Activated CD8-positive, alpha-beta T cell treated with anti-CD3 and anti-CD28 coated beads for 36 hours (primary cell): ENCODE data around the gene LY6G5C. TPM values are rescaled to one million over a fixed set of nuclear protein-coding genes. Genes with fewer than 3 reads are reported as not detected.

Source experiments
- ATAC-seq: fragments of 200-7000 bp; cut with Tn5 transposase; one replicate; pipeline ENCODE4 v1.10.0; 2021; ENCODE audit warnings: mild to moderate bottlenecking, moderate library complexity
- CTCF ChIA-PET: fragments of 350-600 bp; sonication (Branson Sonifier 250); formaldehyde crosslinking; loops from one replicate; lab custom pipeline; 2021; ENCODE audit warnings: antibody characterized with exemption; lab: Charles Lee
- POLR2A ChIA-PET: fragments of 350-600 bp; sonication (Branson Sonifier 250); formaldehyde crosslinking; loops from one replicate; lab custom pipeline; 2021; ENCODE audit warnings: antibody characterized with exemption; lab: Charles Lee
- DNase-seq: peaks from one replicate; pipeline ENCODE4 v3.0.0-alpha.2; 2020
- H3K27ac Mint-ChIP-seq: one replicate; pipeline ENCODE4 v1.8.0; 2021; ENCODE audit warnings: mild to moderate bottlenecking, mixed read lengths
- H3K27me3 Mint-ChIP-seq: one replicate; pipeline ENCODE4 v1.8.0; 2021; ENCODE audit warnings: mixed read lengths
- H3K36me3 Mint-ChIP-seq: one replicate; pipeline ENCODE4 v1.8.0; 2021; ENCODE audit warnings: low read depth, mixed read lengths
- H3K4me1 Mint-ChIP-seq: one replicate; pipeline ENCODE4 v1.8.0; 2021; ENCODE audit warnings: low read depth, mixed read lengths
- H3K4me3 Mint-ChIP-seq: one replicate; pipeline ENCODE4 v1.8.0; 2021; ENCODE audit warnings: mild to moderate bottlenecking, moderate library complexity, mixed read lengths
- H3K9me3 Mint-ChIP-seq: one replicate; pipeline ENCODE4 v1.8.0; 2021; ENCODE audit warnings: mixed read lengths
- CTCF ChIP-seq: fragments of 200-600 bp; IDR thresholded peaks from one replicate; pipeline ENCODE4 v1.8.0; 2022; ENCODE audit warnings: antibody characterized with exemption, mild to moderate bottlenecking
- intact Hi-C: fragments of 100-400 bp; cut with micrococcal nuclease; formaldehyde crosslinking; loops from one replicate; pipeline ENCODE4 v1.10.0; 2022
- total RNA-seq, 2 experiments: library from RNA; stranded (reverse); gene quantifications; one replicate each; pipeline ENCODE4 v1.2.3, GENCODE V29; 2021

Gene LY6G5C
- total RNA-seq, 2 experiments from 2014 or later, result 1.6 to 2.3 TPM

- H3K36me3 Mint-ChIP-seq, result peaks cover 48% of the 10 kb centered on the region
- H3K27me3 Mint-ChIP-seq, result no peaks in the 10 kb centered on the region
- H3K27ac Mint-ChIP-seq, result peak overlapping the region; percentile 32
- ChIA-PET POLR2A (interaction anchor here (0.7 to 16.2 kb wide), 6 partner anchors 8 to 87 kb away, joined by 3 to 235 read pairs (median 6); partner anchors contain the start of genes BAG6 and GPANK1), CTCF (interaction anchor here (1.6 kb wide), 1 partner anchor 11 kb away, joined by 4 read pairs; no protein-coding TSS in a partner anchor)
- H3K9me3 Mint-ChIP-seq, result no peaks in the 10 kb centered on the region
- H3K4me3 Mint-ChIP-seq, result no peak overlapping the region
- DNase-seq (no peak), ATAC-seq (no peak)
- no peak for TF ChIP-seq CTCF
- intact Hi-C loops, result no loop called here
- H3K4me1 Mint-ChIP-seq, result peaks cover 5% of the 10 kb centered on the region
Observed at GRCh38 chr6:31639043-31639442, 41.8 kb downstream of the LY6G5C start.

- H3K27ac Mint-ChIP-seq, result no peak overlapping the region
- CTCF ChIA-PET, result interaction anchor here (1.4 kb wide), 1 partner anchor 39 kb away, joined by 6 read pairs; no protein-coding TSS in a partner anchor
- ATAC-seq (no peak), DNase-seq (no peak)
- H3K9me3 Mint-ChIP-seq, result no peaks in the 10 kb centered on the region
- peaks cover 5% of the 10 kb centered on the region for H3K4me1 Mint-ChIP-seq
- intact Hi-C loops, result no loop called here
- peaks cover 49% of the 10 kb centered on the region for H3K36me3 Mint-ChIP-seq
- H3K27me3 Mint-ChIP-seq, result no peaks in the 10 kb centered on the region
- no peak for TF ChIP-seq CTCF
- no peak overlapping the region for H3K4me3 Mint-ChIP-seq
- POLR2A ChIA-PET, result interaction anchor here (5.9 to 16.2 kb wide), 2 partner anchors 11 to 15 kb away, joined by 62 to 235 read pairs; partner anchors contain the start of gene BAG6
Observed at GRCh38 chr6:31636698-31637596, 43.9 kb downstream of the LY6G5C start.

GRCh38 chr6:31634969-31635575 is 45.8 kb downstream of the LY6G5C start:
- ChIA-PET CTCF (interaction anchor here (1.0 to 1.6 kb wide), 3 partner anchors 8 to 37 kb away, joined by 5 to 6 read pairs (median 5); no protein-coding TSS in a partner anchor), POLR2A (interaction anchor here (0.7 to 16.2 kb wide), 7 partner anchors 9 to 100 kb away, joined by 3 to 235 read pairs (median 7); partner anchors contain the start of genes APOM, BAG6 and DDX39B)
- Mint-ChIP-seq H3K36me3 (peaks cover 52% of the 10 kb centered on the region), H3K27me3 (no peaks in the 10 kb centered on the region), H3K27ac (peak overlapping the region; percentile 38), H3K4me1 (peaks cover 5% of the 10 kb centered on the region), H3K4me3 (no peak overlapping the region), H3K9me3 (no peaks in the 10 kb centered on the region)
- intact Hi-C loops, result no loop called here
- no peak for ATAC-seq
- no peak for DNase-seq
- no peak for TF ChIP-seq CTCF

- H3K27me3 Mint-ChIP-seq, result no peaks in the 10 kb centered on the region
- H3K4me1 Mint-ChIP-seq, result no peaks in the 10 kb centered on the region
- ChIA-PET CTCF (interaction anchor here (0.7 to 1.6 kb wide), 3 partner anchors 9 to 17 kb away, joined by 3 to 5 read pairs (median 5); no protein-coding TSS in a partner anchor), POLR2A (interaction anchor here (1.1 to 16.2 kb wide), 5 partner anchors 8 to 93 kb away, joined by 3 to 235 read pairs (median 24); partner anchors contain the start of genes BAG6 and DDX39B)
- TF ChIP-seq CTCF, result no peak
- peak overlapping the region; percentile 73 for H3K27ac Mint-ChIP-seq
- H3K36me3 Mint-ChIP-seq, result peaks cover 51% of the 10 kb centered on the region
- intact Hi-C loops, result no loop called here
- DNase-seq (no peak), ATAC-seq (no peak)
- no peak overlapping the region for H3K4me3 Mint-ChIP-seq
- no peaks in the 10 kb centered on the region for H3K9me3 Mint-ChIP-seq
Observed at GRCh38 chr6:31634131-31634530, 46.7 kb downstream of the LY6G5C start.
